Measurements from ENCODE around the gene MXI1. TPM values are rescaled to one million over a fixed set of nuclear protein-coding genes. Genes with fewer than 3 reads are reported as not detected.

The MXI1 gene
- total and polyA plus RNA-seq, 2 experiments from 2014 or later = 5.1 to 8.5 TPM

GRCh38 chr10:110254467-110254866, 47.1 kb downstream of the MXI1 start:
- TF ChIP-seq, protein P1, sequence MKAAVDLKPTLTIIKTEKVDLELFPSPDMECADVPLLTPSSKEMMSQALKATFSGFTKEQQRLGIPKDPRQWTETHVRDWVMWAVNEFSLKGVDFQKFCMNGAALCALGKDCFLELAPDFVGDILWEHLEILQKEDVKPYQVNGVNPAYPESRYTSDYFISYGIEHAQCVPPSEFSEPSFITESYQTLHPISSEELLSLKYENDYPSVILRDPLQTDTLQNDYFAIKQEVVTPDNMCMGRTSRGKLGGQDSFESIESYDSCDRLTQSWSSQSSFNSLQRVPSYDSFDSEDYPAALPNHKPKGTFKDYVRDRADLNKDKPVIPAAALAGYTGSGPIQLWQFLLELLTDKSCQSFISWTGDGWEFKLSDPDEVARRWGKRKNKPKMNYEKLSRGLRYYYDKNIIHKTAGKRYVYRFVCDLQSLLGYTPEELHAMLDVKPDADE (IDR thresholded peaks at IDR 0.05) = no peak
- TF ChIP-seq EZH2 (IDR thresholded peaks at IDR 0.05; ENCODE audit: low read depth, unreplicated experiment) (no peak), ZNF114 (CRISPR knock-in tag; IDR thresholded peaks at IDR 0.05) (no peak), EZH2phosphoT487 (IDR thresholded peaks at IDR 0.05; ENCODE audit: unreplicated experiment) (no peak), STAT1 (IDR thresholded peaks at IDR 0.05; ENCODE audit: unreplicated experiment) (no peak), JUNB (IDR thresholded peaks at IDR 0.05; ENCODE audit: unreplicated experiment) (no peak)
- TF ChIP-seq, protein P2, sequence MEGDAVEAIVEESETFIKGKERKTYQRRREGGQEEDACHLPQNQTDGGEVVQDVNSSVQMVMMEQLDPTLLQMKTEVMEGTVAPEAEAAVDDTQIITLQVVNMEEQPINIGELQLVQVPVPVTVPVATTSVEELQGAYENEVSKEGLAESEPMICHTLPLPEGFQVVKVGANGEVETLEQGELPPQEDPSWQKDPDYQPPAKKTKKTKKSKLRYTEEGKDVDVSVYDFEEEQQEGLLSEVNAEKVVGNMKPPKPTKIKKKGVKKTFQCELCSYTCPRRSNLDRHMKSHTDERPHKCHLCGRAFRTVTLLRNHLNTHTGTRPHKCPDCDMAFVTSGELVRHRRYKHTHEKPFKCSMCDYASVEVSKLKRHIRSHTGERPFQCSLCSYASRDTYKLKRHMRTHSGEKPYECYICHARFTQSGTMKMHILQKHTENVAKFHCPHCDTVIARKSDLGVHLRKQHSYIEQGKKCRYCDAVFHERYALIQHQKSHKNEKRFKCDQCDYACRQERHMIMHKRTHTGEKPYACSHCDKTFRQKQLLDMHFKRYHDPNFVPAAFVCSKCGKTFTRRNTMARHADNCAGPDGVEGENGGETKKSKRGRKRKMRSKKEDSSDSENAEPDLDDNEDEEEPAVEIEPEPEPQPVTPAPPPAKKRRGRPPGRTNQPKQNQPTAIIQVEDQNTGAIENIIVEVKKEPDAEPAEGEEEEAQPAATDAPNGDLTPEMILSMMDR (conservative IDR thresholded peaks at IDR 0.05; ENCODE audit: low read depth in 2 of 2) = no peak
- Histone ChIP-seq H3K79me2 (replicated peaks; ENCODE audit: insufficient read depth) (no peaks in the 10 kb centered on the region), H3F3A (replicated peaks; ENCODE audit: low read depth) (no peaks in the 10 kb centered on the region), H3K4me1 (ENCODE audit: insufficient read depth) (no peaks in the 10 kb centered on the region), H4K20me1 (replicated peaks; ENCODE audit: insufficient read depth) (no peaks in the 10 kb centered on the region), H3K27me3 (ENCODE audit: insufficient read depth) (no peaks in the 10 kb centered on the region), H3K9me2 (ENCODE audit: insufficient read depth) (no peaks in the 10 kb centered on the region), H3K36me3 (ENCODE audit: insufficient read depth) (no peaks in the 10 kb centered on the region), H3K27ac (ENCODE audit: low read depth) (no peak overlapping the region), H2AFZ (no peak overlapping the region), H3K4me3 (no peak overlapping the region), H3K4me2 (no peak overlapping the region)
- Mint-ChIP-seq H3K27me3 (ENCODE audit: insufficient read depth, low read depth, poor library complexity) (no peaks in the 10 kb centered on the region), H3K27ac (no peak overlapping the region), H3K9me3 (peaks cover 8% of the 10 kb centered on the region; the same call in 2 of the 3 replicates), H3K36me3 (ENCODE audit: low read depth) (peaks cover 8% of the 10 kb centered on the region; the same call in 2 of the 3 replicates), H3K4me3 (no peak overlapping the region), H3K4me1 (no peaks in the 10 kb centered on the region)
- DNase-seq (ENCODE audit: low spot score) (no peak), ATAC-seq (no peak)

DNA sequence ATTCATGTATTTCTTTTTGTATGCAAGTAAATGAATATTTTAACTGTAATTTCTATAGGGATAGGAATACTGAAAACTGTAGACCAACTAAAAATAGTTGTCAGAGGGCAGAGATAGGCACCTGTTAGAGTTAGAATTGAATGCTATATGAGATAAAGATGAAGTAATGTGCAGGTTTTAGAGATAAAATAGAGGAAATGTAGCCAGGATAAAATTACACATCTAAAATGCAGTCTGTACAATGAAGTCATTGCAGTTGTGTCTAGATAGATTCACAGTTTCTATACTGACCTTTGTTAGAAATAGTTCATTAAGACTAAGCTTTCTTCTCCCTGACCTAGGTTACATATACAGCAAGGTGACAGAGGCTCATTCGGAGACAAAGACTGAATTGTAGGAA, 51.1 kb downstream of the MXI1 start:
- ATAC-seq = no peak
- no peaks in the 10 kb centered on the region for H3K27me3 ChIP-seq (ENCODE audit: insufficient read depth)
- no peaks in the 10 kb centered on the region for H3F3A ChIP-seq (replicated peaks; ENCODE audit: low read depth)
- no peaks in the 10 kb centered on the region for H4K20me1 ChIP-seq (replicated peaks; ENCODE audit: insufficient read depth)
- Mint-ChIP-seq H3K4me3 (no peak overlapping the region), H3K27me3 (ENCODE audit: insufficient read depth, low read depth, poor library complexity) (no peaks in the 10 kb centered on the region), H3K27ac (no peak overlapping the region), H3K4me1 (no peaks in the 10 kb centered on the region), H3K36me3 (ENCODE audit: low read depth) (peaks cover 8% of the 10 kb centered on the region; the same call in 2 of the 3 replicates), H3K9me3 (peaks cover 8% of the 10 kb centered on the region; the same call in 2 of the 3 replicates)
- no peak for DNase-seq (ENCODE audit: low spot score)
- no peaks in the 10 kb centered on the region for H3K79me2 ChIP-seq (replicated peaks; ENCODE audit: insufficient read depth)
- no peak overlapping the region for H3K4me2 ChIP-seq
- no peaks in the 10 kb centered on the region for H3K36me3 ChIP-seq (ENCODE audit: insufficient read depth)
- H3K27ac ChIP-seq (ENCODE audit: low read depth) = no peak overlapping the region
- no peaks in the 10 kb centered on the region for H3K9me2 ChIP-seq (ENCODE audit: insufficient read depth)
- H3K4me3 ChIP-seq = no peak overlapping the region
- no peaks in the 10 kb centered on the region for H3K4me1 ChIP-seq (ENCODE audit: insufficient read depth)
- H2AFZ ChIP-seq = no peak overlapping the region
- TF ChIP-seq POLR2AphosphoS5 (IDR thresholded peaks at IDR 0.05; ENCODE audit: low read depth) (no peak), ZNF331 (CRISPR knock-in tag; IDR thresholded peaks at IDR 0.05; ENCODE audit: low read depth) (no peak), JUNB (IDR thresholded peaks at IDR 0.05; ENCODE audit: unreplicated experiment) (no peak), ZNF114 (CRISPR knock-in tag; IDR thresholded peaks at IDR 0.05) (no peak)
- TF ChIP-seq, protein P3, sequence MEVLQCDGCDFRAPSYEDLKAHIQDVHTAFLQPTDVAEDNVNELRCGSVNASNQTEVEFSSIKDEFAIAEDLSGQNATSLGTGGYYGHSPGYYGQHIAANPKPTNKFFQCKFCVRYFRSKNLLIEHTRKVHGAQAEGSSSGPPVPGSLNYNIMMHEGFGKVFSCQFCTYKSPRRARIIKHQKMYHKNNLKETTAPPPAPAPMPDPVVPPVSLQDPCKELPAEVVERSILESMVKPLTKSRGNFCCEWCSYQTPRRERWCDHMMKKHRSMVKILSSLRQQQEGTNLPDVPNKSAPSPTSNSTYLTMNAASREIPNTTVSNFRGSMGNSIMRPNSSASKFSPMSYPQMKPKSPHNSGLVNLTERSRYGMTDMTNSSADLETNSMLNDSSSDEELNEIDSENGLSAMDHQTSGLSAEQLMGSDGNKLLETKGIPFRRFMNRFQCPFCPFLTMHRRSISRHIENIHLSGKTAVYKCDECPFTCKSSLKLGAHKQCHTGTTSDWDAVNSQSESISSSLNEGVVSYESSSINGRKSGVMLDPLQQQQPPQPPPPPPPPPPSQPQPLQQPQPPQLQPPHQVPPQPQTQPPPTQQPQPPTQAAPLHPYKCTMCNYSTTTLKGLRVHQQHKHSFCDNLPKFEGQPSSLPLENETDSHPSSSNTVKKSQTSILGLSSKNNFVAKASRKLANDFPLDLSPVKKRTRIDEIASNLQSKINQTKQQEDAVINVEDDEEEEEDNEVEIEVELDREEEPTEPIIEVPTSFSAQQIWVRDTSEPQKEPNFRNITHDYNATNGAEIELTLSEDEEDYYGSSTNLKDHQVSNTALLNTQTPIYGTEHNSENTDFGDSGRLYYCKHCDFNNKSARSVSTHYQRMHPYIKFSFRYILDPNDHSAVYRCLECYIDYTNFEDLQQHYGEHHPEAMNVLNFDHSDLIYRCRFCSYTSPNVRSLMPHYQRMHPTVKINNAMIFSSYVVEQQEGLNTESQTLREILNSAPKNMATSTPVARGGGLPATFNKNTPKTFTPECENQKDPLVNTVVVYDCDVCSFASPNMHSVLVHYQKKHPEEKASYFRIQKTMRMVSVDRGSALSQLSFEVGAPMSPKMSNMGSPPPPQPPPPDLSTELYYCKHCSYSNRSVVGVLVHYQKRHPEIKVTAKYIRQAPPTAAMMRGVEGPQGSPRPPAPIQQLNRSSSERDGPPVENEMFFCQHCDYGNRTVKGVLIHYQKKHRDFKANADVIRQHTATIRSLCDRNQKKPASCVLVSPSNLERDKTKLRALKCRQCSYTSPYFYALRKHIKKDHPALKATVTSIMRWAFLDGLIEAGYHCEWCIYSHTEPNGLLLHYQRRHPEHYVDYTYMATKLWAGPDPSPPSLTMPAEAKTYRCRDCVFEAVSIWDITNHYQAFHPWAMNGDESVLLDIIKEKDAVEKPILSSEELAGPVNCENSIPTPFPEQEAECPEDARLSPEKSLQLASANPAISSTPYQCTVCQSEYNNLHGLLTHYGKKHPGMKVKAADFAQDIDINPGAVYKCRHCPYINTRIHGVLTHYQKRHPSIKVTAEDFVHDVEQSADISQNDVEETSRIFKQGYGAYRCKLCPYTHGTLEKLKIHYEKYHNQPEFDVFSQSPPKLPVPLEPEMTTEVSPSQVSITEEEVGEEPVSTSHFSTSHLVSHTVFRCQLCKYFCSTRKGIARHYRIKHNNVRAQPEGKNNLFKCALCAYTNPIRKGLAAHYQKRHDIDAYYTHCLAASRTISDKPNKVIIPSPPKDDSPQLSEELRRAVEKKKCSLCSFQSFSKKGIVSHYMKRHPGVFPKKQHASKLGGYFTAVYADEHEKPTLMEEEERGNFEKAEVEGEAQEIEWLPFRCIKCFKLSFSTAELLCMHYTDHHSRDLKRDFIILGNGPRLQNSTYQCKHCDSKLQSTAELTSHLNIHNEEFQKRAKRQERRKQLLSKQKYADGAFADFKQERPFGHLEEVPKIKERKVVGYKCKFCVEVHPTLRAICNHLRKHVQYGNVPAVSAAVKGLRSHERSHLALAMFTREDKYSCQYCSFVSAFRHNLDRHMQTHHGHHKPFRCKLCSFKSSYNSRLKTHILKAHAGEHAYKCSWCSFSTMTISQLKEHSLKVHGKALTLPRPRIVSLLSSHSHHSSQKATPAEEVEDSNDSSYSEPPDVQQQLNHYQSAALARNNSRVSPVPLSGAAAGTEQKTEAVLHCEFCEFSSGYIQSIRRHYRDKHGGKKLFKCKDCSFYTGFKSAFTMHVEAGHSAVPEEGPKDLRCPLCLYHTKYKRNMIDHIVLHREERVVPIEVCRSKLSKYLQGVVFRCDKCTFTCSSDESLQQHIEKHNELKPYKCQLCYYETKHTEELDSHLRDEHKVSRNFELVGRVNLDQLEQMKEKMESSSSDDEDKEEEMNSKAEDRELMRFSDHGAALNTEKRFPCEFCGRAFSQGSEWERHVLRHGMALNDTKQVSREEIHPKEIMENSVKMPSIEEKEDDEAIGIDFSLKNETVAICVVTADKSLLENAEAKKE (CRISPR knock-in tag; IDR thresholded peaks at IDR 0.05) = no peak
- TF ChIP-seq, protein P2 (conservative IDR thresholded peaks at IDR 0.05; ENCODE audit: low read depth in 2 of 2) = no peak

Measured in GM23338 (cell line).